ENCODE data around the gene PECR.
"Not testable (repeated sequence)": the region's sequence is repeated elsewhere in the genome, so short reads cannot be mapped to it uniquely, and the experiment has no call there.

The PECR gene

GRCh38 chr2:216029416-216030129 is 52.0 kb downstream of the PECR start:
- no peak for DNase-seq (ENCODE audit: low spot score)

- no peak for DNase-seq (ENCODE audit: low spot score)
Measured at GRCh38 chr2:216024779-216025336, 56.8 kb downstream of the PECR start.

GRCh38 chr2:216023055-216023648 is 58.5 kb downstream of the PECR start:
- DNase-seq (ENCODE audit: low spot score), result peak; percentile 73

GRCh38 chr2:216021768-216022565 is 59.6 kb downstream of the PECR start:
- no peak for DNase-seq (ENCODE audit: low spot score)

GRCh38 chr2:216018709-216019108 is 62.9 kb downstream of the PECR start:
- no peak for DNase-seq (ENCODE audit: low spot score)

GRCh38 chr2:216017365-216017764 is 64.2 kb downstream of the PECR start:
- peak; percentile 25 for DNase-seq (ENCODE audit: low spot score)

GRCh38 chr2:216016581-216016980 is 65.0 kb downstream of the PECR start:
- DNase-seq (ENCODE audit: low spot score), result no peak

- no peak for DNase-seq (ENCODE audit: low spot score)
Measured at GRCh38 chr2:216015722-216016464, 65.7 kb downstream of the PECR start.

- DNase-seq (ENCODE audit: low spot score), result no peak
Measured at GRCh38 chr2:216014986-216015385, 66.6 kb downstream of the PECR start.

GRCh38 chr2:216014006-216014405 is 67.6 kb downstream of the PECR start:
- no peak for DNase-seq (ENCODE audit: low spot score)

GRCh38 chr2:216013080-216013909 is 68.3 kb downstream of the PECR start, which contains the start of gene MREG:
MREG (minus strand) TSS chr2:216013551; CDS start chr2:216013327, 224 bp downstream.
- DNase-seq (ENCODE audit: low spot score), result peak; percentile 96

GRCh38 chr2:216012830-216013079 is 68.9 kb downstream of the PECR start:
- DNase-seq (ENCODE audit: low spot score), result no peak

GRCh38 chr2:216012133-216012829 is 69.3 kb downstream of the PECR start:
- DNase-seq (ENCODE audit: low spot score), result peak; percentile 37

- DNase-seq (ENCODE audit: low spot score), result not testable (repeated sequence)
Measured at GRCh38 chr2:216009215-216009614, 72.4 kb downstream of the PECR start.

- no peak for DNase-seq (ENCODE audit: low spot score)
Measured at GRCh38 chr2:216008387-216008786, 73.2 kb downstream of the PECR start.

GRCh38 chr2:216006164-216006663 is 75.4 kb downstream of the PECR start:
- peak; percentile 52 for DNase-seq (ENCODE audit: low spot score)

- DNase-seq (ENCODE audit: low spot score), result no peak
Measured at GRCh38 chr2:216004697-216005283, 76.8 kb downstream of the PECR start.

GRCh38 chr2:216003876-216004696 is 77.5 kb downstream of the PECR start:
- no peak for DNase-seq (ENCODE audit: low spot score)

GRCh38 chr2:216002693-216003092 is 78.9 kb downstream of the PECR start:
- no peak for DNase-seq (ENCODE audit: low spot score)

All from AG20443 (cell line).